Neural cell (in vitro differentiated cells): ENCODE measurements around the gene CSNK1A1L. TPM values are rescaled to one million over a fixed set of nuclear protein-coding genes. Genes with fewer than 3 reads are reported as not detected.

Experiments
- polyA plus RNA-seq: library from polyadenylated mRNA; depleted of rRNA; stranded (reverse); fragments of >200 nt; gene quantifications from 2 replicates; pipeline ENCODE4 v1.2.3, GENCODE V29; 2014

The CSNK1A1L gene
- polyA plus RNA-seq, 1 donor from 2014 or later = not detected

Other genes with a start within 250 kb of the CSNK1A1L start
- gene SMAD9, start 185.4 kb downstream of the CSNK1A1L start, polyA plus RNA-seq = 2.3 and 2.5 TPM in 2 replicates
- 50.4 and 63.0 TPM in 2 replicates for gene ALG5, start 106.3 kb downstream of the CSNK1A1L start, polyA plus RNA-seq
- gene EXOSC8, start 104.9 kb downstream of the CSNK1A1L start, polyA plus RNA-seq = 68.4 and 81.4 TPM in 2 replicates
- 80.7 and 89.2 TPM in 2 replicates for gene SUPT20H, start 46.0 kb downstream of the CSNK1A1L start, polyA plus RNA-seq